T-helper 2 cell treated with Interferon-gamma antibody and Interleukin-4, amounts not matched to agents 100 ng/mL and 5 ng/mL, for 36 hours (primary cell): ENCODE results near the gene GTF2H2C. TPM values are rescaled to one million over a fixed set of nuclear protein-coding genes. Genes with fewer than 3 reads are reported as not detected.
"Not testable (repeated sequence)": the region's sequence is repeated elsewhere in the genome, so short reads cannot be mapped to it uniquely, and the experiment has no call there.

ENCODE experiments used
- intact Hi-C: fragments of 100-400 bp; cut with micrococcal nuclease; formaldehyde crosslinking; loops from one replicate; pipeline ENCODE4 v1.15.1; 2023
- total RNA-seq: library from RNA; stranded (reverse); gene quantifications from 2 replicates; pipeline ENCODE4 v1.2.3, GENCODE V29; 2022

GTF2H2C gene
- total RNA-seq = 34.1 and 36.7 TPM in 2 replicates

DNA sequence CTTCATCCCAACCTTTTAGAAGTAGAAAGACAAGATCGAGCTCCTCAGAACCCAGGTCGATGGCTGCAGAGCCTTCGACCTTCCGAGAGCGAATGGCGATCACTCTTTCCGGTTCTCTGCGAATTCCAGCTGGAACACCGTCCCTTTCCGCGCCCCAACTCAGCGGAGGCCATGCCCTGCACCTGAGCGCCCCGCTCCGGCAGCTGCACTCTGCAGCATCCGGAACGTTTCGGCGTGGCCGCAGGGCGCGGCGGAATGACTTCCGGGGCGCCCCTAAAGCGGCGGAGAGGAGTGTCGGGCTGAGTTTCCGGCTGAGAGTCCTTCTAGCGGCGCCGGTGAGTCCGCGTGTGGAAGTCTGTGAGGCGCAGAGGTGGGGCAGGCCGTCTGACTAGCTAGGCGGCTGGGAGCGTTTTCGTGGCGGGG lies at the start of gene GTF2H2C:
Gene GTF2H2C (plus strand): TSS at position 284 of the 423 bp plus-strand sequence. CDS start 4,942 bp downstream, outside the sequence.
- intact Hi-C loops = not testable (repeated sequence)

DNA sequence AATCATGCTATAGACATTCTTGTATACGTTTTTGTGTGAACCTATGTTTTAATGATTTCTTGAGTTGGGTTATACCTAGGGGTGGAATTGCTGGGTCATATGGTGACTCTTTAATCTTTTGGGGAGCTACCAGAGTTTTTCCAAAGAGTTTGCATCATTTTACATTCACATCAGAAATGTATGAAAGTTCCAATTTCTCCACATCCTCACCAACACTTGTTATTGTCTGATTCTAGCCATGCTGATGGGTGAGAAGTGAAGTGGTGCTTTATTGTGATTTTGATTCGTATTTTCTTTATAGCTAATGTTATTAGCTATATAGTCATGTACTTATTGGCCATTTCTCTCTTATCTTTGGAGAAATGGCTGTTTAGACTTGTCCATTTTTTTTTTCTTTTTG lies 49.3 kb upstream of the GTF2H2C start:
- intact Hi-C loops = no loop called here

DNA sequence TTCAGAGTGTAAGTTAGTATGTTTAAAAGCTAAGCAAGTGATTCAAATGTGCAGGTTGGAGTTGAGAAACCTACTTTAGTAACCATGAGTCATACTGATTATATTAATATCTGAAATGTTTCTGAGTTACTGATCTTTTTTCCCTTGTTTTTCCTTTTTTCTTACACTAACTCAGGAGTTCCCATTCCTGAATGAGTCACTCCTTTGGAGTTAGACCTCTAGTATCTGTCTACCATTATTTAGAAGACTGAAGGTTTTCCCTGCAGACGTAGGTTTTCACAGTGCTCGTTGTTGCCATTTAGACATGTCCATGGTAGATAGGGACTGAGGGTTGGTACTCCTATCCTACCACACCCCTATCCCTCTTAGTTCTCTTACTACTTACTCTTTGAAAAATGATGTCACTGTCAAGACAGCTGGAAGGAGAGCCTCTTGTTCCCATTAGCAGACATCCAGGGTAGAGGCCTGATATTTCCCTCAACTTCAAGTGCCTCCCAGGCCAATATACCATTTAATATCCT lies 47.2 kb upstream of the GTF2H2C start:
- intact Hi-C loops = no loop called here

DNA sequence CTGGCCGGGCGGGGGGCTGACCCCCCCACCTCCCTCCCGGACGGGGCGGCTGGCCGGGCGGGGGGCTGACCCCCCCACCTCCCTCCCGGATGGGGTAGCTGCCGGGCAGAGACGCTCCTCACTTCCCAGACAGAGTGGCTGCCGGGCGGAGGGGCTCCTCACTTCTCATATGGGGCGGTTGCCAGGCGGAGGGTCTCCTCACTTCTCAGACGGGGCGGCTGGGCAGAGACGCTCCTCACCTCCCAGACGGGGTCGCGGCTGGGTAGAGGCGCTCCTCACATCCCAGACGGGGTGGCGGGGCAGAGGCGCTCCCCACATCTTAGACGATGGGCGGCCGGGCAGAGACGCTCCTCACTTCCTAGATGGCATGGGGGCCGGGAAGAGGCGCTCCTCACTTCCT lies 44.4 kb upstream of the GTF2H2C start:
- intact Hi-C loops = not testable (repeated sequence)

DNA sequence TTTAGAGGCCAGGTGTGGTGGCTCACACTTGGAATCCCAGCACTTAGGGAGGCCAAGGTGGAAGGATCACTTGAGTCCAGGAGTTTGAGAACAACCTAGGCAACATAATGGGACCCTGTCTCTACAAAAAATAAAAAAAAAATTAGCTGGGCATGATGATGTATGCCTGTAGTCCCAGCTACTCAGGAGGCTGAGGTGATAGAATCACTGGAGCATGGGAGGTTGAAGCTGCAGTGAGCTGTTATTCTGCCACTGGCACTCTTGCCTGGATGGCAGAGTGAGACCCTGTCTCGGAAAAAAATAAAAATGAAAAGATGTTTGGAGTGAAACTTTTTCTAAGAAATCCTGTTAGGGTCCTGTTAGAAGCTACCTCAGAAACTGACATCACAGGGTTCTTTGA lies 43.2 kb upstream of the GTF2H2C start:
- intact Hi-C loops = no loop called here

GRCh38 chr5:69517763-69518212 lies 42.2 kb upstream of the GTF2H2C start:
- intact Hi-C loops = no loop called here

GRCh38 chr5:69519285-69519684 lies 40.7 kb upstream of the GTF2H2C start:
- intact Hi-C loops = no loop called here

DNA sequence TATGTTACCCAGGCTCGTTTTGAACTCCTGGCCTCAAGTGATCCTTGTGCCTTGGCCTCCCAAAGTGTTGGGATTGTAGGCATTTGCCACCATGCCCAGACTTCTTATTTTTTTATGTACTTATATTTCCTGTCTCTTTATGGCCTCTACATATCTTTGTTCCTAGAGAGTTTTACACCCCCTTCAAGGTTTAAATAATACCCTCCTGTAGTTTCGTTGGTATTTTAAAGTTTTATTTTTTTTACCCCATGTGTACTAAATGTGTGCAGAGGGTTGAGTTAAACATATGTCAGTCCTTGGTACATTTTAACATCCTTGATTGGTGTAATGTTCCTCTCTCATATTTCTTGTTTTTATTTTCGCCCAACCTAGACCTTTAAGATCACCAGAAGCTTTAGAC lies 38.0 kb upstream of the GTF2H2C start:
- intact Hi-C loops = no loop called here

DNA sequence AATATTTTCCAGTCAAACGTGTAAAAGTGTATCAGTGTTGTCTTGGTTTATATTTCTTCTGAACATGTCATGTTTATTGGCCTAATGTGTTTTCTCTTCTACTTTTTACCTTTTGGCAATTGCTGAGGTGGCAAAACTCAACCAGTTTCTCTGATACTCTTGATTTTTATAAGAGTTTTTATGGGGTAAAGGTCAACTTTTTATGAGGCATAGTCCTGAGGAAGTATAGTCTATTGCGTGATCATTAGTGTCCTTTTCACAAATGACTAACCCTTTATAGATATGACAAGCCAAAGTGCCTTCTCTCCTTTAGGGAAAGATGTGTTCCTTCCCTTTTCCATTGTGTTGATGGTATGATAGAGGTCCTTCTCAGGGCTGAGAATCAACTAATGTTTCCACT lies 34.5 kb upstream of the GTF2H2C start:
- intact Hi-C loops = no loop called here

DNA sequence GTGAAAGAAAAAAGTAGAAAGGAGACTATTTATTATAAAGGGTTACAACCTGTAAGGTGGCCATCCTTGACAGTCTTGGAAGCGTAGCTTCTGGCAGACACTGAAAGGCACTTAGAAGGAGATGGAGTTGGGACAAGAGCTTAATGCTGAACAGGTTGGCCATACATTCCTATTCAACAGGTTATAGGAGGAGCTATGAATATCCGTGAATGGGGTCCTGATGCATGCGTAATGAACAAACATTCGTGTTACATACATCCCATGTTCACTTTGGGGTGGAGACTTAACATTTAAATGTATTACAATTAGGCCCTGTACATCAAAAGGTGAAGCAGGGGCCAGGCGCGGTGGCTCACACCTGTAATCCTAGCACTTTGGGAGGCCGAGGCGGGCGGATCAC lies 33.3 kb upstream of the GTF2H2C start:
- intact Hi-C loops = no loop called here

DNA sequence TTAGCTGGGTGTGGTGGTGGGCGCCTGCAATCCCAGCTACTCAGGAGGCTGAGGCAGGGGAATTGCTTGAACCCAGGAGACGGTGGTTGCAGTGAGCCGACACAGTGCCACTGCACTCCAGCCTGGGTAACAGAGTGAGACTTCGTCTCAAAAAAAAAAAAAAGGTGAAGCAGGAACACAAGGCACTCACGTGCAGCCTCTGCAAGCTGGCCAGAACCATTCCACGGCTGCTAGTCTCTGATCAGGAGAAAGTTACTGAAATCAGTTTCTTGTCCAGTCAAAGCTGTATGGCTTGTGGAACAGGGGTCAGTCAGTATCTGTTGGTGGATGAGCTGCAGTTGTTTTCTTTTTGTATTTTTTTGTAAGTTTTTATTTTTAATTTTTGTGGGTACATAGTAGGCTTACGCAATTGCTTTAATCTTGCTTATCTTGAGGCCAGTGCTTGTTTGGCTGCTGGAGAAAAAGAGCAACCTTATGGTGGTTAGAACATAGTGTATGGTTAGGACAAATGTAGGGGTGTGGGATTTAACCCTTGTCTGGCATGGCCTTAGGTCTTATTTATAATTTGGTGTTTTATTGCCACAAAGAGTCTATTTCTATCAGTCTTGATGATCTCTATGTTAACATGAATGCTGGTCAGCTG lies 32.7 kb upstream of the GTF2H2C start:
- intact Hi-C loops = no loop called here

DNA sequence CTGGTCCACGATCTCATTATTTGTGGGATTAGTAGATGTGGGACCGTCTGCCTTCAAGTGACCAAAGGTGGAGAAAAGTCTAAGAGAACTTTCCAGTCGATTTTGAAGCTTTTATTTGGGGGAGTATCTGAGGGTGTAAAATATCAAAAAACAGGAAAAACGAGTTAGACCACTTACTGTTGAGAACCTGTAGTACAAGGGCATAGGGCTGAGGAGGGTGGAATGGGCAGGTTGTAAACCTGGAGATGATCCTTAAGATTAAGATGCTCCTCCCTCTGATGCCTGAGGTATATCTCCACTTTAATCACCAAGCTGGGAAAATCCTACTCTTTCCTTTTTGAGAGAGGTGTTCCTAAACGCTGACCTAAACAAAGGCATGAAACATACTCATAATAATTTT lies 32.0 kb upstream of the GTF2H2C start:
- intact Hi-C loops = no loop called here

DNA sequence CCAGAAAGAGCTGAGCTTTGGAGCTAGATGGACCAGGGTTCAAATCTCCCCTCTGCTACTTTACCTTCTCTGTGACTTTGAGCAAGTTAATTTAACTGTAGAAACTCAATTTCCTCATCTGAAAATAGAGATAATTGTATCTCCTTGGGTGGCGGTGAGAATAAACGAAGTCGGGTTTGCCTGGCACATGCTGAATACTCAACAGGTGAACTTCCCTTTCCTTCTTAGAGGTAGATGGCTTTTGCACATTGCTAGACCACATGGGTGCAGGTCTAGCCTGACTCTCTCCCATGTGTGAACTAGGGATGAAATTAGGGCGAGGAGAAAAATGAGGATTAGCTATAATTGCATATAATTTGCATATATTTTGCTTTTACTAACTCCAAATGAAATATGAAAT lies 31.4 kb upstream of the GTF2H2C start:
- intact Hi-C loops = no loop called here

- intact Hi-C loops = no loop called here
Observed at GRCh38 chr5:69530561-69531405, 29.2 kb upstream of the GTF2H2C start.

DNA sequence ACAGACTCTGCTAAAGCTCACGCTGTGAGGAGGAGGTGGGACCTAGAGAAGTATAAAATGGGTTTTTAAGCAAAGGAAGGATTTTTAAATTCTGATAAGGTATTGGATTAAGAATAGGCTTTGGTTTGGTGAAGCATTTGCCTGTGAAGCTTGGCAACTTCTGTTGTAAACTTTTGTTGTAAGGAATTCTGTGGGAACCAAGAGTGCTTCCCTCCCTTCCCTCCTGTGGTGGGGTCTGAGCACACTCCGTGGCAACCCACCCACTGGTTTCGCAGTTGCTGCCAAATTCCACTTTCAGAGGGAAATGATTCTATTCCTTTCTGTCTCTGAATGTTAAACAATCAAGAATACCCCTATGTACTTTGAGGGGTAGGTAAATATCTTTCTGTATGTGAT lies 28.6 kb upstream of the GTF2H2C start:
- intact Hi-C loops = no loop called here

GRCh38 chr5:69537911-69538310 lies 22.1 kb upstream of the GTF2H2C start:
- intact Hi-C loops = not testable (repeated sequence)

DNA sequence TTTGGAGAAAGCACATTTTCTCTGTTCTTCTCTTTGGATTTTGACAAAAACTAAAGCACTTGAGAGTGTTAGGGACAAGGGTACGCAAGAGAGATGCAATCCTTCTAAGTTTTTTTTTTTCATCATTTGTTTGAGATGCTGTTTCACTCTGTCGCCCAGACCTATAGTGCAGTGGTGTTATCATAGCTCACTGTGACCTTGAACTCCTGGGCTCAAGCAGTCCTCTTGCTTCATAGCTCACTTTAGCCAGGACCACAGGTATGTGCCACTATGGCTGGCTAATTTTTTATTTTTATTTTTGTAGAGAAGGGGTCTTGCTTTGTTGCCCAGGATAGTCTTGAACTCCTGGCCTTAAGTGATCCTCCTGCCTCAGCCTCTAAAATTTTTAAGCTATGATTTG lies 21.3 kb upstream of the GTF2H2C start:
- intact Hi-C loops = not testable (repeated sequence)

GRCh38 chr5:69541347-69541746 lies 18.6 kb upstream of the GTF2H2C start:
- intact Hi-C loops = not testable (repeated sequence)

GRCh38 chr5:69542838-69543618 lies 17.0 kb upstream of the GTF2H2C start:
- intact Hi-C loops = not testable (repeated sequence)

DNA sequence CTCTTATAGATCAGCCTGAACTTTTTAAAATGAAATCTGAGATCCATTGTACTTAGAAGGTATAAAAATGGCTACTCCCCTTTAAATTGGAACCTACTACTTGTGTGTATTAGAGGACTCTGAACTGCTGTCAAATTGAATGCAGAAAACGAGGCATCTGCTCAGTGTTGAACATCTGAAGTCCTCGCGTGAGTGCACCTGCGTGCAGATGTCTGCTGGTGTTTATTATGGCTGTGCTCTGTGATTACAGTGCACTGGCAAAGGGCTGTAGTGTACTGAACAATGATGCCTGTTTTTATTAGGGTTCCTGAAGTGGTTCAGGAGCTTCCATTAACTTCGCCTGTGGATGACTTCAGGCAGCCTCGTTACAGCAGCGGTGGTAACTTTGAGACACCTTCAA lies 15.4 kb upstream of the GTF2H2C start:
- intact Hi-C loops = not testable (repeated sequence)

GRCh38 chr5:69560587-69561431 lies 818 bp downstream of the GTF2H2C start:
- intact Hi-C loops = not testable (repeated sequence)
